RWPE1 (cell line): ENCODE results near the gene LRRC8C.

Source experiments
- CTCF ChIA-PET: fragments of 350-600 bp; sonication (Branson Sonifier 250); formaldehyde crosslinking; extraction: SDS; loops from one replicate; lab custom pipeline; 2021; lab: Yijun Ruan, JAX
- POLR2A ChIA-PET: fragments of 400-600 bp; formaldehyde crosslinking; extraction: SDS; loops from one replicate; lab custom pipeline; 2020; ENCODE audit warnings: antibody characterized with exemption; ENCODE audit not compliant: low non-redundant PET; lab: Yijun Ruan, JAX
- DNase-seq: peaks from one replicate; pipeline ENCODE4 v3.0.0; 2012; ENCODE audit warnings: low spot score
- H3K27ac ChIP-seq: fragments of 450-650 bp; 2 replicates; pipeline ENCODE4 v1.5.1; 2017
- CTCF ChIP-seq: fragments of 450-650 bp; conservative IDR thresholded peaks from 2 replicates; pipeline ENCODE4 v1.5.1; 2017; ENCODE audit warnings: low read depth, mild to moderate bottlenecking

The LRRC8C gene

GRCh38 chr1:89710498-89711139 lies 77.7 kb downstream of the LRRC8C start:
- no peak overlapping the region for H3K27ac ChIP-seq
- TF ChIP-seq CTCF: no peak
- ChIA-PET POLR2A (no interaction called here), CTCF (no interaction called here)
- DNase-seq: no peak

- no peak for TF ChIP-seq CTCF
- H3K27ac ChIP-seq: no peak overlapping the region
- no peak for DNase-seq
- ChIA-PET CTCF (no interaction called here), POLR2A (no interaction called here)
Observed at GRCh38 chr1:89711140-89711778, 78.3 kb downstream of the LRRC8C start.

GRCh38 chr1:89712420-89712819 lies 79.5 kb downstream of the LRRC8C start:
- TF ChIP-seq CTCF: no peak
- H3K27ac ChIP-seq: no peak overlapping the region
- ChIA-PET POLR2A (no interaction called here), CTCF (interaction anchor here (1.1 kb wide), 1 partner anchor 50 kb away, joined by 4 read pairs; no protein-coding TSS in a partner anchor)
- no peak for DNase-seq

- no peak for DNase-seq
- H3K27ac ChIP-seq: no peak overlapping the region
- ChIA-PET POLR2A (no interaction called here), CTCF (no interaction called here)
- no peak for TF ChIP-seq CTCF
Observed at GRCh38 chr1:89715677-89716076, 82.8 kb downstream of the LRRC8C start.

- no peak for TF ChIP-seq CTCF
- no peak overlapping the region for H3K27ac ChIP-seq
- CTCF ChIA-PET: interaction anchor here (0.5 kb wide), 1 partner anchor 1214 kb away, joined by 3 read pairs; no protein-coding TSS in a partner anchor
- DNase-seq: no peak
- POLR2A ChIA-PET: no interaction called here
Observed at GRCh38 chr1:89719502-89720306, 86.8 kb downstream of the LRRC8C start.

- DNase-seq: no peak
- POLR2A ChIA-PET: no interaction called here
- TF ChIP-seq CTCF: no peak
- H3K27ac ChIP-seq: no peak overlapping the region
- CTCF ChIA-PET: interaction anchor here (0.7 kb wide), 1 partner anchor 187 kb away, joined by 4 read pairs; no protein-coding TSS in a partner anchor
Observed at GRCh38 chr1:89720839-89721238, 87.9 kb downstream of the LRRC8C start.
